IMR-90 (cell line): ENCODE results near the gene RAD52.

Experiments
- BHLHE40 ChIP-seq: fragments of 150-350 bp; IDR thresholded peaks from 2 replicates; pipeline ENCODE4 v1.6.1; 2016; ENCODE audit warnings: mild to moderate bottlenecking, low read depth, low read length
- CHD1 ChIP-seq: IDR thresholded peaks from 2 replicates; pipeline ENCODE4 v1.6.1; 2012; ENCODE audit warnings: low read depth, low read length, improper control_type of control experiment
- CTCF ChIP-seq: conservative IDR thresholded peaks from 2 replicates; pipeline ENCODE4 v1.5.1; 2012; ENCODE audit warnings: mild to moderate bottlenecking, low read depth, low read length, improper control_type of control experiment
- FOS ChIP-seq: fragments of 150-350 bp; IDR thresholded peaks from 2 replicates; pipeline ENCODE4 v1.6.1; 2016; ENCODE audit warnings: low read depth, low read length
- MAFK ChIP-seq: IDR thresholded peaks from 2 replicates; pipeline ENCODE4 v1.6.1; 2012; ENCODE audit warnings: low read depth, low read length, improper control_type of control experiment
- MAZ ChIP-seq: IDR thresholded peaks from 2 replicates; pipeline ENCODE4 v1.6.1; 2012; ENCODE audit warnings: low read depth, mild to moderate bottlenecking, low read length, improper control_type of control experiment, moderate library complexity, borderline replicate concordance
- MXI1 ChIP-seq: IDR thresholded peaks from 2 replicates; pipeline ENCODE4 v1.6.1; 2012; ENCODE audit warnings: low read depth, mild to moderate bottlenecking, low read length, moderate library complexity, borderline replicate concordance
- POLR2A ChIP-seq: IDR thresholded peaks from 2 replicates; pipeline ENCODE4 v1.6.1; 2012; ENCODE audit warnings: mild to moderate bottlenecking, low read depth, low read length
- RAD21 ChIP-seq: IDR thresholded peaks from 2 replicates; pipeline ENCODE4 v1.6.1; 2012; ENCODE audit warnings: low read length, improper control_type of control experiment
- RCOR1 ChIP-seq: IDR thresholded peaks from 2 replicates; pipeline ENCODE4 v1.6.1; 2012; ENCODE audit warnings: mild to moderate bottlenecking, low read length, improper control_type of control experiment; ENCODE audit not compliant: insufficient replicate concordance
- RFX5 ChIP-seq: IDR thresholded peaks from 2 replicates; pipeline ENCODE4 v1.8.0; 2012; ENCODE audit warnings: low read depth, mild to moderate bottlenecking, low read length, moderate library complexity
- SMC3 ChIP-seq: fragments of 150-350 bp; IDR thresholded peaks from 2 replicates; pipeline ENCODE4 v1.6.1; 2016; ENCODE audit warnings: low read depth, mild to moderate bottlenecking, antibody characterized with exemption, low read length, moderate library complexity
- USF2 ChIP-seq: fragments of 150-350 bp; IDR thresholded peaks from 2 replicates; pipeline ENCODE4 v1.6.1; 2017; ENCODE audit warnings: mild to moderate bottlenecking, antibody characterized with exemption, low read length, low read depth

GRCh38 chr12:996881-997280, 47.4 kb upstream of the RAD52 start:
- TF ChIP-seq CTCF: no peak
- no peak for TF ChIP-seq BHLHE40
- TF ChIP-seq MAZ: no peak
- no peak for TF ChIP-seq POLR2A
- no peak for TF ChIP-seq MAFK
- no peak for TF ChIP-seq SMC3
- no peak for TF ChIP-seq RAD21
- no peak for TF ChIP-seq CHD1
- TF ChIP-seq RCOR1: no peak
- TF ChIP-seq USF2: no peak
- no peak for TF ChIP-seq MXI1
- TF ChIP-seq RFX5: no peak
- no peak for TF ChIP-seq FOS
